HG03066 (cell line): ENCODE data around the gene APBA2.
"Not testable (repeated sequence)": the region's sequence is repeated elsewhere in the genome, so short reads cannot be mapped to it uniquely, and the experiment has no call there.

ENCODE experiments used
- ATAC-seq: cut with Tn5 transposase; IDR thresholded peaks from one replicate; pipeline ENCODE4 v1.9.1; 2021; ENCODE audit warnings: low read depth; ENCODE audit not compliant: unreplicated experiment

The APBA2 gene

GRCh38 chr15:29140475-29141307 lies 254.9 kb downstream of the APBA2 start:
- ATAC-seq = no peak

GRCh38 chr15:29141308-29142128 lies 255.7 kb downstream of the APBA2 start:
- ATAC-seq = no peak

GRCh38 chr15:29142129-29142747 lies 256.5 kb downstream of the APBA2 start:
- no peak for ATAC-seq

GRCh38 chr15:29143293-29143692 lies 257.5 kb downstream of the APBA2 start:
- ATAC-seq = no peak

- no peak for ATAC-seq
Observed at GRCh38 chr15:29143909-29144635, 258.3 kb downstream of the APBA2 start.

GRCh38 chr15:29149738-29150075 lies 263.9 kb downstream of the APBA2 start:
- no peak for ATAC-seq

- no peak for ATAC-seq
Observed at GRCh38 chr15:29150515-29151483, 265.0 kb downstream of the APBA2 start.

GRCh38 chr15:29151484-29151857 lies 265.7 kb downstream of the APBA2 start:
- no peak for ATAC-seq

GRCh38 chr15:29156521-29156920 lies 270.7 kb downstream of the APBA2 start:
- no peak for ATAC-seq

- ATAC-seq = no peak
Observed at GRCh38 chr15:29159771-29160455, 274.1 kb downstream of the APBA2 start.

- ATAC-seq = no peak
Observed at GRCh38 chr15:29162411-29162810, 276.6 kb downstream of the APBA2 start.

- not testable (repeated sequence) for ATAC-seq
Observed at GRCh38 chr15:29167122-29167521, 281.3 kb downstream of the APBA2 start.
